PFSK-1 (cell line): Measurements from ENCODE around the gene POLR2I.

ENCODE experiments used
- FOXP2 ChIP-seq: optimal IDR thresholded peaks from 2 replicates; pipeline ENCODE3; 2011; ENCODE audit warnings: borderline replicate concordance, control low read depth, inconsistent platforms; ENCODE audit not compliant: insufficient read depth; ENCODE audit errors: extremely low read length, extremely low read depth
- POLR2AphosphoS5 ChIP-seq: IDR thresholded peaks from 2 replicates; pipeline ENCODE4 v1.6.1; 2012; ENCODE audit warnings: low read depth, mild to moderate bottlenecking, control low read depth, low read length, moderate library complexity
- REST ChIP-seq, 2 experiments: IDR thresholded peaks; 2 replicates each; pipeline versions ENCODE4 v1.6.1 to v1.8.0; 2011 to 2012; ENCODE audit warnings: low read depth in 2 of 2, low read length in 2 of 2, control low read depth in 1 of 2, inconsistent platforms in 1 of 2, mild to moderate bottlenecking in 1 of 2, moderate library complexity in 1 of 2; ENCODE audit not compliant: insufficient read depth in 1 of 2
- SIN3A ChIP-seq: IDR thresholded peaks from 2 replicates; pipeline ENCODE4 v1.6.1; 2012; ENCODE audit warnings: mild to moderate bottlenecking, low read length, moderate library complexity, borderline replicate concordance; ENCODE audit not compliant: insufficient read depth
- TAF1 ChIP-seq: IDR thresholded peaks from 2 replicates; pipeline ENCODE4 v1.6.1; 2012; ENCODE audit warnings: low read length, control low read depth, borderline replicate concordance; ENCODE audit not compliant: insufficient read depth

Gene POLR2I

DNA sequence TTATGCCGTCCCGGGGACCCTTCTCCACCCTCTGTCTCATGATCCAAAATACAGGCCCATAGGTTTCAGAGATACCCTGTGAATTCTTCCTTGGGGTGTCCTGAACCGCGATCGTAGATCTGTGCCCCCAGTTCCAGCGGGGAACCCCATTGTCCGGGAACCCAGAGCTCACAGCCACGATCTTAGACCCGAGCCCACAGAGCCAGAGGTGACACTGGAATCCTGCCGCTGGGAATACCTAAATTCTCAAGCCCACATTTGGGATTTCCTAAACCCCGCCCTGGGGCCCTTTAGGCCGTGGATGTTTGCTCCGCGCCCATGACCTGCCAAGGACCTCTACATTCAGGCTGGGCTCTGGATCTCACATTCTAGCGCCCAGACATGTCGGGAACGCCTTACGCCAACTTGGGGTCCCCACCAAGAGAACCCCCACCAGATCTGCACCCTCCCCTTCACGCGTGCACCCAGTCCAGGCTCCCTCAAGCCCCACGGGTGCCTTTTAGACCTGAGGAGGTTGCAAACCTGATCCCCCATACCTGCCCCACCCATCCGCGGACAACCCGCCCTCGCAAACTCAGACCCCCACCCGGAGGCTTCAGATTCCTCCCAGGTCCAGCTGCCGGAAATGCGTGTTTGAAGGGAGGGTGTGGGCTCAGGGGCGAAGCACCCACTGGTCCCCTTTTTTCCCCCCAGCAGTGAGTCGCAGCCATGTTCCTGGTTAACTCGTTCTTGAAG lies 25.8 kb upstream of the POLR2I start:
- TF ChIP-seq TAF1 (no peak; the same call in 1 of the 2 replicates), FOXP2 (no peak), REST (IDR thresholded peaks at IDR 0.05; ENCODE audit: insufficient read depth in 1 of 2, low read depth in 2 of 2, low read length in 2 of 2) (no peak), SIN3A (no peak; the same call in 1 of the 2 replicates), POLR2AphosphoS5 (no peak)

- peak; percentile 98 for TF ChIP-seq FOXP2
- 0 out of 2 replicates have a peak, but pooled peaks have one; percentile 6 for TF ChIP-seq SIN3A
- no peak; a peak in 1 of 4 replicates for TF ChIP-seq REST (IDR thresholded peaks at IDR 0.05; ENCODE audit: insufficient read depth in 1 of 2, low read depth in 2 of 2, low read length in 2 of 2)
- peak; percentile 87 for TF ChIP-seq POLR2AphosphoS5
- peak; percentile 83; the same call in 1 of the 2 replicates for TF ChIP-seq TAF1
Measured at GRCh38 chr19:36139473-36140303, 25.0 kb upstream of the POLR2I start, which contains the start of gene CAPNS1. CAPNS1 (plus strand) TSS chr19:36140066; CDS start chr19:36141012, 946 bp downstream.

DNA sequence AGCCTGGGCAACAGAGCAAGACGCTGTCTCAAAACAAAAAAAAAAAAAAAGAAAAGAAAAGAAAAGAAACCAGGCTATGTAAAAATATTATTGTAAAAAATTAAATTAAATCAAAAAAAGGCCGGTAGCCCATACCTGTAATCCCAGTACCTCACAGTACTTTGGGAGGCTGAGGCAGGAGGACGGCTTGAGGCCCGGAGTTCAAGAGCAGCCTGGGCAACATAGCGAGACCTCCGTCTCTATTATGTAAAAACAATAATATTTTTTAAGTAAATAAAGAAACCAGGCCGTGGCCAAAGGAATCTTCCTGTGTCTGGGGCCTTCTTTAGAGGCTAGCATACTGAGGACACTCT lies 24.4 kb upstream of the POLR2I start:
- TF ChIP-seq POLR2AphosphoS5 (no peak), FOXP2 (no peak), REST (IDR thresholded peaks at IDR 0.05; ENCODE audit: insufficient read depth in 1 of 2, low read depth in 2 of 2, low read length in 2 of 2) (no peak), SIN3A (no peak), TAF1 (no peak)

- TF ChIP-seq TAF1 (no peak), REST (IDR thresholded peaks at IDR 0.05; ENCODE audit: insufficient read depth in 1 of 2, low read depth in 2 of 2, low read length in 2 of 2) (no peak), SIN3A (no peak), FOXP2 (no peak), POLR2AphosphoS5 (no peak)
Measured at GRCh38 chr19:36136964-36137686, 22.4 kb upstream of the POLR2I start.
